PC-3 (cell line): Measurements from ENCODE around the gene HTR5A. TPM values are rescaled to one million over a fixed set of nuclear protein-coding genes. Genes with fewer than 3 reads are reported as not detected.

ENCODE experiments used
- ATAC-seq: fragments of 200-7000 bp; cut with Tn5 transposase; 2 replicates; pipeline ENCODE4 v1.9.1; 2020; ENCODE audit warnings: mild to moderate bottlenecking, moderate library complexity
- BruUV-seq: library from RNA; stranded (reverse); fragments of 400-500 nt; replicated peaks from 2 replicates; lab custom pipeline; 2021; lab: Mats Ljungman, UMichigan
- CTCF ChIA-PET: fragments of 300-600 bp; sonication (Branson Sonifier 250); formaldehyde crosslinking; loops from one replicate; lab custom pipeline; 2022; ENCODE audit warnings: antibody characterized with exemption; lab: Charles Lee
- POLR2A ChIA-PET: fragments of 300-600 bp; sonication (Branson Sonifier 250); formaldehyde crosslinking; loops from one replicate; lab custom pipeline; 2022; ENCODE audit warnings: antibody characterized with exemption; ENCODE audit not compliant: unreplicated experiment; lab: Charles Lee
- DNase-seq: peaks from one replicate; pipeline ENCODE4 v3.0.0-alpha.2; 2015
- H2AFZ ChIP-seq: fragments of 300-600 bp; sonication (generic); 2 replicates; pipeline ENCODE4 v1.6.0; 2016; ENCODE audit warnings: antibody characterized with exemption, low read length
- H3F3A ChIP-seq: fragments of 300-600 bp; sonication (generic); one replicate; pipeline ENCODE4 v1.6.0; 2017; ENCODE audit warnings: antibody characterized with exemption, low read length, control low read depth, mild to moderate bottlenecking; ENCODE audit not compliant: unreplicated experiment
- H3K27ac ChIP-seq: fragments of 300-600 bp; sonication (generic); 2 replicates; pipeline ENCODE4 v1.5.1; 2016; ENCODE audit warnings: mild to moderate bottlenecking, low read length
- H3K27me3 ChIP-seq: fragments of 300-600 bp; sonication (generic); 2 replicates; pipeline ENCODE4 v1.6.1; 2016; ENCODE audit warnings: low read length, mixed read lengths
- H3K36me3 ChIP-seq: fragments of 300-600 bp; sonication (generic); 2 replicates; pipeline ENCODE4 v1.6.1; 2016; ENCODE audit warnings: low read depth, mixed run types, low read length, mixed read lengths
- H3K4me1 ChIP-seq: fragments of 300-600 bp; sonication (generic); 2 replicates; pipeline ENCODE4 v1.5.1; 2016; ENCODE audit warnings: low read length; ENCODE audit not compliant: insufficient read depth
- H3K4me2 ChIP-seq: fragments of 300-600 bp; sonication (generic); 2 replicates; pipeline ENCODE4 v1.6.0; 2016; ENCODE audit warnings: low read length
- H3K4me3 ChIP-seq: fragments of 300-600 bp; sonication (generic); 2 replicates; pipeline ENCODE4 v1.5.1; 2016; ENCODE audit warnings: mild to moderate bottlenecking, low read length, mixed read lengths
- H3K79me2 ChIP-seq: fragments of 300-600 bp; sonication (generic); 2 replicates; pipeline ENCODE4 v1.6.1; 2017; ENCODE audit warnings: low read length, mixed read lengths
- H3K9ac ChIP-seq: fragments of 300-600 bp; sonication (generic); 2 replicates; pipeline ENCODE4 v1.6.0; 2016; ENCODE audit warnings: mild to moderate bottlenecking, low read length
- H3K9me2 ChIP-seq: fragments of 300-600 bp; sonication (generic); replicated peaks from 2 replicates; pipeline ENCODE4 v1.6.1; 2016; ENCODE audit warnings: mixed run types, low read length, mixed read lengths
- H3K9me3 ChIP-seq: fragments of 300-600 bp; sonication (generic); 2 replicates; pipeline ENCODE4 v1.6.1; 2016; ENCODE audit warnings: low read length, mixed read lengths
- H4K20me1 ChIP-seq: fragments of 300-600 bp; sonication (generic); 2 replicates; pipeline ENCODE4 v1.6.1; 2016; ENCODE audit warnings: low read length, mixed read lengths
- EZH2 ChIP-seq: fragments of 300-600 bp; sonication (generic); IDR thresholded peaks from one replicate; pipeline ENCODE4 v1.6.1; 2017; ENCODE audit warnings: antibody characterized with exemption, mild to moderate bottlenecking, low read length; ENCODE audit not compliant: unreplicated experiment
- EZH2phosphoT487 ChIP-seq: fragments of 300-600 bp; sonication (generic); IDR thresholded peaks from 2 replicates; pipeline ENCODE4 v1.6.1; 2018; ENCODE audit warnings: mild to moderate bottlenecking, antibody characterized with exemption, low read length, borderline replicate concordance
- intact Hi-C: fragments of 100-400 bp; cut with micrococcal nuclease; formaldehyde crosslinking; loops from 2 replicates; pipeline ENCODE4 v1.9.0; 2023
- total RNA-seq: library from RNA; depleted of rRNA; stranded (reverse); fragments of >200 nt; gene quantifications from 2 replicates; pipeline ENCODE4 v1.2.3, GENCODE V29; 2014
- TF ChIP-seq, protein P1 (sequence below): fragments of 300-600 bp; sonication (generic); conservative IDR thresholded peaks from 2 replicates; pipeline ENCODE4 v1.5.1; 2017; ENCODE audit warnings: antibody characterized with exemption, low read depth, mild to moderate bottlenecking, low read length

Gene HTR5A
- total RNA-seq, 1 experiment from 2014 or later: not detected

GRCh38 chr7:155057076-155057475, 13.0 kb upstream of the HTR5A start:
- ChIA-PET POLR2A (no interaction called here), CTCF (no interaction called here)
- no TSS peak for BruUV-seq
- no peaks in the 10 kb centered on the region for H3F3A ChIP-seq
- no peaks in the 10 kb centered on the region for H4K20me1 ChIP-seq
- ATAC-seq (no peak), DNase-seq (no peak)
- no peak overlapping the region for H2AFZ ChIP-seq
- no peaks in the 10 kb centered on the region for H3K9me3 ChIP-seq
- H3K4me1 ChIP-seq: no peaks in the 10 kb centered on the region
- H3K9ac ChIP-seq: no peak overlapping the region
- H3K79me2 ChIP-seq: no peaks in the 10 kb centered on the region
- no peak overlapping the region for H3K27ac ChIP-seq
- H3K36me3 ChIP-seq: no peaks in the 10 kb centered on the region
- TF ChIP-seq EZH2 (no peak), EZH2phosphoT487 (no peak)
- TF ChIP-seq, protein P1, sequence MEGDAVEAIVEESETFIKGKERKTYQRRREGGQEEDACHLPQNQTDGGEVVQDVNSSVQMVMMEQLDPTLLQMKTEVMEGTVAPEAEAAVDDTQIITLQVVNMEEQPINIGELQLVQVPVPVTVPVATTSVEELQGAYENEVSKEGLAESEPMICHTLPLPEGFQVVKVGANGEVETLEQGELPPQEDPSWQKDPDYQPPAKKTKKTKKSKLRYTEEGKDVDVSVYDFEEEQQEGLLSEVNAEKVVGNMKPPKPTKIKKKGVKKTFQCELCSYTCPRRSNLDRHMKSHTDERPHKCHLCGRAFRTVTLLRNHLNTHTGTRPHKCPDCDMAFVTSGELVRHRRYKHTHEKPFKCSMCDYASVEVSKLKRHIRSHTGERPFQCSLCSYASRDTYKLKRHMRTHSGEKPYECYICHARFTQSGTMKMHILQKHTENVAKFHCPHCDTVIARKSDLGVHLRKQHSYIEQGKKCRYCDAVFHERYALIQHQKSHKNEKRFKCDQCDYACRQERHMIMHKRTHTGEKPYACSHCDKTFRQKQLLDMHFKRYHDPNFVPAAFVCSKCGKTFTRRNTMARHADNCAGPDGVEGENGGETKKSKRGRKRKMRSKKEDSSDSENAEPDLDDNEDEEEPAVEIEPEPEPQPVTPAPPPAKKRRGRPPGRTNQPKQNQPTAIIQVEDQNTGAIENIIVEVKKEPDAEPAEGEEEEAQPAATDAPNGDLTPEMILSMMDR: no peak
- no peak overlapping the region for H3K4me2 ChIP-seq
- H3K27me3 ChIP-seq: peaks cover 12% of the 10 kb centered on the region; the same call in 1 of the 2 replicates
- intact Hi-C loops: no loop called here
- no peaks in the 10 kb centered on the region for H3K9me2 ChIP-seq
- no peak overlapping the region for H3K4me3 ChIP-seq

GRCh38 chr7:155058896-155059295, 11.2 kb upstream of the HTR5A start:
- Histone ChIP-seq H3K9ac (no peak overlapping the region), H3F3A (no peaks in the 10 kb centered on the region), H3K4me3 (no peak overlapping the region), H3K27me3 (peaks cover 12% of the 10 kb centered on the region; the same call in 1 of the 2 replicates), H2AFZ (no peak overlapping the region), H3K4me2 (no peak overlapping the region), H3K36me3 (no peaks in the 10 kb centered on the region), H3K27ac (no peak overlapping the region), H3K4me1 (no peaks in the 10 kb centered on the region; the same call in 1 of the 2 replicates), H3K9me3 (no peaks in the 10 kb centered on the region), H4K20me1 (no peaks in the 10 kb centered on the region), H3K9me2 (no peaks in the 10 kb centered on the region), H3K79me2 (no peaks in the 10 kb centered on the region)
- BruUV-seq: no TSS peak
- CTCF ChIA-PET: no interaction called here
- DNase-seq: no peak
- intact Hi-C loops: no loop called here
- TF ChIP-seq EZH2 (no peak), EZH2phosphoT487 (no peak)
- TF ChIP-seq, protein P1: no peak
- POLR2A ChIA-PET: no interaction called here
- ATAC-seq: no peak

DNA sequence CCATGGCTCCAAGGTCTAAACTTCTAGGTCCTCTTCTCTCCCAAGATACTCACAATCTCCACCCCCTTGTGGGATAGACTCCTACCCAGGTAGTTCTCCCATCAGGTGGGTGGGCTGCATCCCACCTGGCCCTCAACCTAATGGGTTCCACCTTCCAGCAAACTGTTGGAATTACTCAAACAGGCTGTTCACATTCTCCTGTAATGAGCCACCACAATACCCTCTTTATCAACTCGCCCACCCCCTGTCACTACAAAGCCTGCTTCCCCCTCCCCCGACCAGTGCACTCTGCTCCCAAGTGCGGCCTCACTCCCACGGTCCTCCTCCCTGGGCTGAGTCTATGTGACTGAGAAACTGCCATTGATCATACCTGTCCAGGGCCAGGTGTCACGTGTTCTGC, 10.4 kb upstream of the HTR5A start:
- Histone ChIP-seq H3K36me3 (no peaks in the 10 kb centered on the region), H3K9ac (no peak overlapping the region), H3K79me2 (no peaks in the 10 kb centered on the region), H3F3A (no peaks in the 10 kb centered on the region), H4K20me1 (no peaks in the 10 kb centered on the region), H3K4me1 (no peaks in the 10 kb centered on the region; the same call in 1 of the 2 replicates), H3K27ac (no peak overlapping the region), H3K4me2 (no peak overlapping the region), H2AFZ (no peak overlapping the region), H3K9me2 (no peaks in the 10 kb centered on the region), H3K4me3 (no peak overlapping the region), H3K27me3 (peaks cover 12% of the 10 kb centered on the region; the same call in 1 of the 2 replicates), H3K9me3 (no peaks in the 10 kb centered on the region)
- DNase-seq: no peak
- ChIA-PET POLR2A (no interaction called here), CTCF (no interaction called here)
- TF ChIP-seq EZH2phosphoT487: no peak
- TF ChIP-seq EZH2: no peak
- TF ChIP-seq, protein P1: no peak
- no TSS peak for BruUV-seq
- intact Hi-C loops: no loop called here
- ATAC-seq: no peak
